Measurements from ENCODE around the gene NAA25.
"Not testable (repeated sequence)": the region's sequence is repeated elsewhere in the genome, so short reads cannot be mapped to it uniquely, and the experiment has no call there.

Gene NAA25

DNA sequence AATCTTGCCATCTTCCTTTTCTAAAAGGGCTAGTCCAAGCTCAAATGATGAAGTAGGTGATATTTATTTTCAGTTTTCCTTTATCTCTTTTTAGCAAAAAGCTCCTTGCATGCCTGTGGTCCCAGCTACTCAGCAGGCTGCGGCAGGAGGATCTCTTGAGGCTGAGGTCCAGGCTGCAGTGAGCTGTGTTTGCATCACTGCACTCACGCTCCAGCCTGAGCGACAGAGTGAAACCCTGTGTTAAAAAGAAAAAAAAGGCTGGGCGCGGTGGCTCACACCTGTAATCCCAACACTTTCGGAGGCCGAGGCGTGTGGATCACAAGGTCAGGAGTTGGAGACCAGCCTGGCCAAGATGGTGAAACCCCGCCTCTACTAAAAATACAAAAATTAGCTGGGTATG, 100.6 kb downstream of the NAA25 start:
- no peak for DNase-seq

DNA sequence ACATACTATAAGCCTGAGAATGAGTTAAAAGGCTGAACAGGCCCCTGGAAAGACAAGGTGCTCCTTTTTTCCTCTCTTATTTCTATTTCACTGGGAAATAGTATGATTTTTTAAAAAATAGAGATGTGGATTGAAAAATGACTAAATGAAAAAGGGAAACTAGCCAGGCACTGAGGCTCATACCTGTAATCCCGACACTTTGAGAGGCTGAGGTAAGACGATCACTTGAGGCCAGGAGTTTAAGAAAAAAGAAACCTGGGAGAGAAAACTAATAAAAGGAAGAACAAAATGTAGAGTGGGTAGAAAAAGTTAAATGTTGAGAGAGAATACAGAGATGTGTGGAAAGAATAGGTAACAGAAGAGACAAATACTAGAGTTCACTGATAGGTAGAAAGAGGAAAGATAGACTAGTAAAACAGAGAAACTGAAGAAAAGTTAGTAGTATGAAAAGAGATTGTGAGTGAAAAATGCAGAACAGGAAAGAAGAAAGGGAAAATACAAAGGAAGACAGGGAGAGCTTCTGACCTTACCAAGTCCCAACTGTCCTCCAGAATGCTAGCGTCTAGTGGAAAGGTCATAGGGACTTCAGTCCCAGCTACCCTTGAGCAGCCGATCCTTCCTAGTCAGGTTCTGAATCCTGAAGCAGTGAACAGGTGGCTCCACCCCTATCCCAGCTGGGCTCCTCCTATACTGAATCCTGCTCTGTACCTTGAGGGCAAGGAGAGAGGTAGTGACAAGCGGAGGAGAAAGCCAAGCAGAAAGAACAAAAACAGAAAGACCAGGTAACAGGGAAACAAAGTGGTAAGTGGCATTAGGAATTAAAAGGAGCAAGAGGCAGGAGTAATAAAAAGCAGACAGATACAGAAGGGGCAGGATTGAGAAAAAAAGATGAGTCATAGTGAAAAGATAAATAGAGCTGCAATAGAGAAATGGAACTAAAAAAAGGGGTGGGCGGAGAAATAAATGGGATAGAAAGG, 102.9 kb downstream of the NAA25 start:
- no peak for DNase-seq

DNA sequence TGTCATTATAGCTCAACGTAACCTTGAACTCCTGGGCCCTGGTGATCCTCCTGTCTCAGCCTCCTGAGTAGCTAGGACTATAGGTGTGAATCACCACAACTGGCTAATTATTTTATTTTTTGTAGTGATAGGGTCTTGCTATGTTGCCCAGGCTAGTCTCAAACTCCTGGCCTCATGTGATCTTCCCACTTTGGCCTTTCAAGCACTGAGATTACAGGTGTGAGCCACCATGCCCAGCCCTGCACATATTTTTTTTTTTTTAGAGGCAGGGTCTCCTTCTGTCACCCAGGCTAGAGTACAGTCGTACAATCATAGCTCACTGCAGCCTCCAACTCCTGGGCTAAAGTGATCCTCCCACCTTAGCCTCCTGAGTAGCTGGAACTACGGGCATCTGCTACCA, 104.5 kb downstream of the NAA25 start:
- no peak for DNase-seq

DNA sequence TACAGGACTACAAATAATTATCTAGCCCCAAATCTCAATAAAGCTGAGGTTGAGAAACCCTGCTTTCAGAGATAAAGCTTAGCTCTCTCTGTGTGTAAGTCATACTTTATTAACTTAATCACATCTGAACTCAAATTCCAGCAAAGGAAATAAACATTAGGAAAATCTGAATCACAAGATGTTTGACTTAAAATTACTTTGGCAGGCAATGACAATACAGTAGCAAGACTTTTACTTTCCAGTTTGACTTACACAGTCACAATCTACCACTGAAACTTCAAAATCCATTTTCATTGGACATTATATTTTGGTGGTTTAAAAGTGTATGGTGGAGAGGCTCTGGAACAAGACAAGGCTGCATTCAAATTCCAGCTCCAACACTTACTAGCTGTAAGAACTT, 107.0 kb downstream of the NAA25 start:
- no peak for DNase-seq

DNA sequence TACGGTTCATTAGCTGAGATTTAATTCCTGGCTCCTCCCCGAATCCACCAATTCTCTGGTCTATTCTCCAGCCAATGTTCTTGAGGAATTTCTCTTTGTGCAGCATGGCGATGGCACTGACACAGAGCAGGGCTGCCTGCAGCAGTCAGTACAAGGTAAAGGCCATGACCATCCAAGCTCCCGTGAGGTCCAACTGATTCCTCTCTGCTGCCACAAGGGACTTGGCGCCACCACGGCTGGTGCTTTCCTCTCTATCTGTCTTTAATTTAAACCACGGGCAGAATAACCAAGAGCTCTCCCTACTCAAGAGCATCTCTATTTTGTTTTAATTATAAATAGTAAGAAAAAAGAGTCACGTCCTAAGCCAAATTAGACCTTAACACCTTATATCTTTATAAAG, 107.8 kb downstream of the NAA25 start:
- DNase-seq: no peak

DNA sequence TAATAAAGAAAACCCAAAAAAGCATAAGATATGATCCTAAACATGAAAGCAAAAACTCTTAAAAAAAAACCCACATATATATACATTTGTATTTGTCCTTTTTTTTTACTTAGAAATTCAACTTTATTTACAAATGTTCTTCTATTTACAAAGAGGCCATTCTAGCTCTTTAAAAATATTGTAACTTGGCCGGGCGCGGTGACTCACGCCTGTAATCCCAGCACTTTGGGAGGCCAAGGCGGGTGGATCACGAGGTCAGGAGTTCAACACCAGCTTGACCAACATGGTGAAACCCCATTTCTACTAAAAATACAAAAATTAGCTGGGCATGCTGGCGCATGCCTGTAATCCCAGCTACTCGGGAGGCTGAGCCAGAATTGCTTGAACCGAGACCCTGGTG, 109.5 kb downstream of the NAA25 start:
- not testable (repeated sequence) for DNase-seq

DNA sequence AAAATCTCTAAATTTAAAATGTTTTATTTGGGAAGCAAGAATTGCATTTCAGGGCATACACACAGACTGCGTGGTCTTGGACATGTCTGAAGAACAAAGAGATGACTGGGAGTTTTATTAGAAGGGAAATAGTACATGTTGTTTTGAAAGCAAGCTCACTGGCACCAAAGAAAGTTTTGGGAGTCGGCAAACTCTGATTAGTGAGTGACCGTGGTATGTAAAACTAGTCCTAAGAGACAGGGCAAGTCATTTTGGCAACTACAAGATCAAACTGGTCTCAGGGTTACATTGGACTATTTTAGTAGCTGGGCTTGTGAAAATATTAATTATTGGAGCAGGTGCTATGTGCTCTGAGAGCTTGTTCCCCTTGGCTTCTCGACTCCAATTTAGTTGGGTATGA, 110.6 kb downstream of the NAA25 start:
- DNase-seq: no peak

DNA sequence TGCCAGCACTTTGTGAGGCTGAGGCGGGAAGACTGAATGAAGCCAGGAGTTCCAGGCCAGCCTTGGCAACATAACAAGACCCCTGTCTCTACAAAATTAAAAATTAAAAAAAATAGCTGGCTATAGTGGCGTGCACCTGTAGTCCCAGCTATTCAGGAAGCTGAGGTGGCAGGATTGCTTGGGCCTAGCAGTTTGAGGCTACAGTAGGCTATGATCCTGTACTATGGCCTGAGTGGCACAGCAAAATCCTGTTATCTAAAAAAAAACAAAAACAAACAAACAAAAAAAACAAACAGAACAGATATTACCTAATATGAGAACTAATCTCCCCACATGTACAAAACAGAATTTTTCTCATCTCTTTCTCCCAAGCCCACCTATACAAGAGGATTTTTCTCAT, 111.3 kb downstream of the NAA25 start:
- DNase-seq: no peak

DNA sequence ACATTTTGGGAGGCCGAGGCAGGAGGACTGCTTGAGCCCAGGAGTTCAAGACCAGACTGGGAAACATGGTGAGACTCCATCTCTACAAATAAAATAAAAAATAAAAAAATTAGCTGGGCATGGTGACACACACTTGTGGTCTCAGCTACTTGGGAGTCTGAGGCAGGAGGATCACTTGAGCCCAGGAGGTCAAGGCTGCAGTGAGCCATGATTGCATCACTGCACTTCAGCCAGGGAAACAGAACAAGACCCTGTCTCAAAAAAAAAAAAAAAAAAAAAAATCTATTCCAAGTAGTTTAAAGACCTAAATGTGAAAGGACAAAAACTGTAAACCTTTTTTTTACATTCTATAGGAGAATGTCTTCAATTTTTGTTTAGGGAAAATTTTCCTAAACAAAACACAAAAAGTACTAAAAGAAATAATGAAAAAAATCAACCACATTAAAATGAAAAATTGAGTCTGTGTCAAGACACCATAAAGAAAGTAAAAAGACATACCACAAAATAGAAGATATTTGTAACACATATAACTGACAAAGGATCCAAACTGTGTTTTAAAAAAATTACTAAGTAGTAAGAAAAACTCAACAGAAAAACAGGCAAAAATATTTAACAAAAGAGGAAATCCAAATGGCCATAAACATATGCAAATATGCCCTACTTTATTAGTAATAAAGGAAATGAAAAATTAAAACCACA, 112.7 kb downstream of the NAA25 start:
- DNase-seq: no peak

DNA sequence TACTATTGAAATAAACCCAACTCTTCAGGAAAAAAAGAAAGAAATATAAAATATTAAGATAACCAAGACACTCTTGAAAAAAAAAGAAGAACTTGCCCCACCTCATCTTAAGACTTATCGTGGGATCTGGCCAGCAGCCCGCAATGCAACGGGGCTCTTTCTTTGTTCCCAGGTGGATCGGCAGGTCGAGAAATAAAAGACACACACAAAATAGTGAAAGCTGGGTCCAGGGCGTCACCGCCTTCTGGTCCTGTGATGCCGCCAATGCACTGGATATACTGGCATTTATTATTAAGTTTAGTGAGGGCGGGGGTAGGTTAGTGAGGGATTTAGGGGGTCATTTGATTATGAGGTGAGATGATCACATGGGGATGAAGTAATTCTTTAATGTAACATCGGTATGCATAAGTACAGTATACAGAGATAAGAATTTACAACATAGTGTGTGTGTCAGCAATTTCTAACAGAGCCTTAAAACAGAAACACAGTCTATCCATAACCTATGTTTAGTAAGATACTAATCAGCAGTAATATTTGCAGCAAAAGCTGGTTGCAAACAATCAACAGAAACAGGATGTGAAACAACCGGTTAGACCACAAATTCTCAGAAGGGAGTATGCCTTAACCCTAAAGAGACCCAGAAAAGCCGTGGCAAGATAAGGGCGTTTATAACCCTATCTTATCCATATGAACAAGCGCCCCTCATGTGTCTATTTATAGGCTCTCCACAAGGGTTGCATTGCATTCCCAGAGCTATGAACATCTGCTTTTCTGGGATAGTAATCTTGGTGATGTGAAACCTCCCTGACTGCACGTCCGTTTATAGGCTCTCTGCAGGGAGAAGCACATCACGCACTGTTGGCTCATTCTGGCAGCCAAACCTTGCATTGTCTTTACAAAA, 114.1 kb downstream of the NAA25 start:
- DNase-seq: not testable (repeated sequence)

DNA sequence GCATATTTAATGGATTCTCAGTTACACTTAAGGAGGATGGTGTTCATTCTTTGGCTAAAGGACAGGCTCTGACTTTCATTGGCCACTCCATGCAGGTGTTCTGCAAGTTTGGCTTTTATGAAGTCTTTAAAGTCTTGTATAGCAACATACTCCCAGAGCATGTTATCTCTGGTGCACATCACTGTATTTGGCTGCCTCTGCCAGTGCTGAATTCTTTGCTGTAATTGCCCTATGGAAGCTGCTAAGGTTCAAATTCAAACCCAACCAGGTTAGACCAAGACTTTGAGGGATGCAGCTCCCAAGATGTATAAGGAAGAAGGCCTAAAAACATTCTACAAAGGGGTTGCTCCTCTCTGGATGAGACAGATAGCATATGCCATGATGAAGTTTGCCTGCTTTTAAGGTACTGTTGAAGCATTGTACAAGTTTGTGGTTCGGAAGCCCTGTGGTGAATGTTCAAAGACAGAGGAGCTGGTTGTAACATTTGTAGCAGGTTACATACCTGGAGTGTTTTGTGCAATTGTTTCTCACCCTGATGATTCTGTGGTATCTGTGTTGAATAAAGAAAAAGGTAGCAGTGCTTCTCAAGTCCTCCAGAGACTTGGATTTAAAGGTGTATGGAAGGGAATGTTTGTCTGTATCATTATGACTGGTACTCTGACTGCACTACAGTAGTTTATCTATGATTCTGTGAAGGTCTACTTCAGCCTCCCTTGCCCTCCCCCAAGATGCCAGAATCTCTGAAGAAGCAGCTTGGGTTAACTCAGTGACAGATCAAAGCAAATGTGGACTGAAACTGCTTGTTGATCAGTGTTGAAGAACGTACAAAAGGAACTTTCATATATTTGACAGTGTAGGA, 115.1 kb downstream of the NAA25 start:
- no peak for DNase-seq

DNA sequence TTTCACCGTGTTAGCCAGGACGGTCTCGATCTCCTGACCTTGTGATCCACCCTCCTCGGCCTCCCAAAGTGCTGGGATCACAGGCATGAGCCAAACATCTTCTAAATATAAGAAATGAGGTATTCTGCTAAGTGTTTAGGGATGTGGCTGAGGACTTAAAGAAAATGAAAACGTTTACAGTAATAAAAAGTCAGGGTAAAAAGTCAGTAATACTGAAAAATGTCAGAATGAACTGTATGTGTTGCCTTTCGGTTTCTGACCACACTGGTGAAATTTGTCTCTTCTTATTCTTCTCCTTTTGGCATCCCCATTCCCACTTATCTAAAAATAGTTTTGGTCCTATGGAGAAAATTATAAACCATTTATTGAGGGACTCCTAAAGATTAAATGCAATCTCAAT, 116.1 kb downstream of the NAA25 start:
- no peak for DNase-seq

DNA sequence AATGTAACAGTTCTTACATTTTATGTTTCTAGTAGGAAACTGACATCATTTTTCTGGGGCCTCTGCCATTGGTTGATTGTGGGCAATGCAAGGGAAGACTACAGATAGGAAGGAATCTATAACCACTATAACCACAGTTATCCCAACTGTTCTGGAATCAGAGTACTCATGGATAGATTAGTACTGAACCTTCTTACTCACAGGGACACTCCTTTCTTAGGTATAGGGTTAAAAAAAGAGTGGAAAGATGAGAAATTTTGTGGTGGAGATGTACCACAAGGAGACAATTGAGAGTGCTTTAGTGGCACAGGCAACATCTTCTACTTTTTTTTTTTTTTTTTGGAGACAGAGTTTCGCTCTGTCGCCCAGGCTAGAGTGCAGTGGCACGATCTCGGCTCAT, 116.6 kb downstream of the NAA25 start:
- DNase-seq: no peak

DNA sequence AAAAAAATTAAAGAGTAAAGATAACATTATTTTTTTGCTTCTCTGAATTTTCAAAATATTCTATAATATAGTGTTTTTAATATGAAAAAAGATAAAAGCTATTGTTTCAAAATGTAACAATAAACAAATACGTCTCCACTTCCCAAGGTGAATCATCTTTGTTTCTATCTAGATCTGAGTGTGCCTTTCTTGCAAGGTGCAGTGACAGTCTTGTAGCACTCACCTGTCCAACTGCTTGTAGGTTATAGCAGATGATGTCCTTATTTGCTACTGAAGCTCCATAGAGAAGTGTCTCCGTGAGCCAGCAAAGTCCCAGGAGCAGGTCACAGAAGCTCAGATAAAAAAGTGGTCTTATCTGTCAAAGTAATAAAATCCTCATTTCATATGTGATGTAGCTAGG, 117.0 kb downstream of the NAA25 start:
- no peak for DNase-seq

DNA sequence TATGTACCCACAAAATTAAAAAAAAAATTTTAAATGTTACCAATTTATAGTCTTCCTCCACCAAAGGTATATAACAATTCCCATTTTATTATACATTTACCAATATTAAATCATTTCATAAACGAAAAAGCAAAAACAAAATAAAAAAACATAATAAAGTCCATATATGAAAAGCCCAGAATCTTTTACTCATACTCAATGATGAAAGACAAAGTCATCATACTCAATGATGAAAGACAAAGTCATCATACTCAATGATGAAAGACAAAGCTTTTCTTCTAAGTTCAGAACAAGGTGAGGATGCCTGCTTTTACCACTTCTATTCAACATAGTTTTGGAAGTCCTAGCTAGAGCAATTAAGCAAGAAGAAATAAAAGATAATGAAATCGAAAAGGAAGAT, 123.8 kb downstream of the NAA25 start:
- DNase-seq: no peak

DNA sequence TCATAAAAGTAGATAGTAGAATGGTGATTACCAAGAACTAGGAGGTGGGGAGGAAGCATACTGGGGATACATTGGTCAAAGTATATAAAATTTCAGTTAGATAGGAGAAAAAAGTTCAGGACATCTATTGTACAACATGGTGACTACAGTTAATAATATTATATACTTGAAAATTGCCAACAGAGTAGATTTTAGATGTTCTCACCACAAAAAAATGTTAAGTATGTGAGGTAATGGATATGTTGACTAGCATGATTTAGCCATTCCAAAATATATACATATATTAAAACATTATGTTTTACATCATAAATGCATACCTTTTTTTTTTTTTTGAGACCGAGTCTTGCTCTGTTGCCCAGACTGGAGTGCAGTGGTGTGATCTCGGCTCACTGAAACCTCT, 126.6 kb downstream of the NAA25 start:
- DNase-seq: no peak

DNA sequence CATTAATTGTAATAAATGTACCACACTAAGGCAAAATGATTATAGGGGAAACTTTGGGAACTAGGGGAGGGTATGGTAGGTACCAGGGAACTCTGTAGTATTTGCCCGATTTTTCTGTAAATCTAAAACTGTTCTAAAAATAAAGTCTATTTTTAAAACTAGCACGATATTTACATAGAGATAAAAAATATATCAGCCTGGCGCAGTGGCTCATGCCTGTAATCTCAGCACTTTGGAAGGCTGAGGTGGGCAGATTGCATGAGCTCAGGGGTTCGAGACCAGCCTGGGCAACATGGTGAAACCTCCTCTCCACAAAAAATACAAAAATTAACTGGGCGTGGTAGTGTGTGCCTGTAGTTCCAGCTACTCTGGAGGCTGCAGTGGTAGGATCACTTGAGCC, 128.0 kb downstream of the NAA25 start:
- no peak for DNase-seq

DNA sequence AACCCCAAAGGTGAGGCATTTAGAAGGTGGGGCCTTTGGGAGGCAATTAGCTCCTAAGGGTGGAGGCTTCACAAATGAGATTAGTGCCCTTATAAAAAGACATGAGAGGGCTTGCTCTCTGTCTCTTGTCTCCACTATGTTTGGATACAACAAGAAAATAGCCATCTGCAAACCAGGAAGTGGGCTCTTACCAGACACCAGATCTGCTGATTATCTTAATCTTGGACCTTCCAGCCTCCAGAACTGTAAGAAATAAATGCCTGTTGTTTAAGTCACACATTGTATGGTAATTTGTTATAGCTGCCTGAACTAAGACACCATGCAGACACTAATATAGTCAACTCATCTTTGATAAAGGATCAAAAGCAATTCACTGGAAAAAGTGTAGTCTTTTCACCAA, 130.0 kb downstream of the NAA25 start:
- DNase-seq: no peak

DNA sequence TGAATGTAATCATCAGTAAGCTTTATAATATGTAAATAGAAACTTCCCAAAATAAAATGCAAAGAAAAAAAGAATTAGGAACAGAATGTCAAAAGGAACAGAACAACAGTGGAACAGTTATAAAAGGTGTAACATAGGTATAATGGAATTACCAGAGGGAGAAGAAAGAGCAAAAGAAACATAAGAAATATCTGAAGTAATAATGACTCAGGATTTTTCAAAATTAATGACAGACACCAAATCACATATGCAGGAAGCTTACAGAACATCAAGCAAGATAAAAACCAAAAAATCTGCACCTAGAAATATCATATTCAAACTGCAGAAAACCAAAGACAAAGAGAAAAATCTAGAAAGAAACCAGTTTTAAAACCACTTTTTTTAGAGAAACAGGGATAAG, 131.7 kb downstream of the NAA25 start:
- no peak for DNase-seq

Measured in right forelimb (tissue), 1 donor.